GM20000 (cell line): ENCODE data around the gene KDM6B.
"Not testable (repeated sequence)": the region's sequence is repeated elsewhere in the genome, so short reads cannot be mapped to it uniquely, and the experiment has no call there.

Source experiments
- DNase-seq: peaks from one replicate; pipeline ENCODE4 v3.0.0; 2012; ENCODE audit warnings: low spot score
- CTCF ChIP-seq: IDR thresholded peaks from 2 replicates; pipeline ENCODE4 v1.5.1; 2012; ENCODE audit warnings: mild to moderate bottlenecking, control low read depth; ENCODE audit errors: extremely low read depth, missing control alignments

KDM6B gene

DNA sequence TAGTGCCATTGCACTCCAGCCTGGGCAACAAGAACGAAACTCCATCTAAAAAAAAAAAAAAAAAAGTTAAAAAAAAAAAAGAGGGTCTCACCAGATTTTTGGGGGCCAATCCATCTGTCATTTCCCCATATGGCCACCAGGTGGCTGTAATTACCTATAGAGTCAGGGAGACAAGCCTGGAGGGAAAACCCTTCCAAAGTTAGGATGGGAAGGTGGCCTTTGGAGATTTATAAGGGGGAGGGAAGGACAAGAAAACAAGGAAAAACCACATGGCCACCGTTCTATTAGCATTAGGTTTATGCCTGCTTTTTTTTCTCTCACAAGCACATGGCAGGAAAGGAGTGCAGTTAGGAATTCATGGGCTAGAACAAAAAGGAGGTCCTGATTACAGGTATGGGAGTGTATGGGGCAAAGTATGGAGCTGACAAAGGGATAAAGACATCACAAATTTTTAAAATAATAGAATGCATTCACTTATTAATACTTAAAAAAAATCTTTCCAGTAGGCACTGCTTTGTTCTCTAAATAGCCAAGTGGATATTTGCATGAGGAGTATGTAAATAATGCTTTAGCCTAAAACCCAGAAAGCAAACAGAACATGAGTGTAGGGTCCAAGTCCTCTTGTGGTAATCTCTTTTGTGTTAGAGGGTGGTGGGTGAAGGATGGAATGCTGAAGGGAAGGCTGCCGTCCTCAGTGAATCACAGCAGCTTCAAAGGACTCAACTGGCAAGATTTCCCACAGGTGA lies 28.8 kb downstream of the KDM6B start:
- TF ChIP-seq CTCF: peak; percentile 68
- no peak for DNase-seq

DNA sequence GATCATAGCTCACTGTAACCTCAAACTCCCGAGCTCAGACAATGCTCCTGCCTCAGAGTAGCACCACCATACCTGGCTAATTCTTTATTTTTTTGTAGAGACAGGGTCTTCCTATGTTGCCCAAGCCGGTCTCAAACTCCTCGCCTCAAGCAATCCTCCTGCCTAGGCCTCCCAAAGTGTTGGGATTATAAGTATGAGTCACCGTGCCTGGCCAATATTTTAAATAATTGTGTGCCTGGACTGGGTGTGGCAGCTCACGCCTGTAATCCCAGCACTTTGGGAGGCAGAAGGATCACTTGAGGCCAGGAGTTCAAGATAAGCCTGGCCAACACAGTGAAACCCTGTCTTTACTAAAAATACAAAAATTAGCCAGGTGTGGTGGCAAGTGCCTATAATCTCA lies 30.4 kb downstream of the KDM6B start:
- not testable (repeated sequence) for DNase-seq

- TF ChIP-seq CTCF: no peak
- DNase-seq: no peak
Measured at GRCh38 chr17:7864995-7865650, 31.1 kb downstream of the KDM6B start.

DNA sequence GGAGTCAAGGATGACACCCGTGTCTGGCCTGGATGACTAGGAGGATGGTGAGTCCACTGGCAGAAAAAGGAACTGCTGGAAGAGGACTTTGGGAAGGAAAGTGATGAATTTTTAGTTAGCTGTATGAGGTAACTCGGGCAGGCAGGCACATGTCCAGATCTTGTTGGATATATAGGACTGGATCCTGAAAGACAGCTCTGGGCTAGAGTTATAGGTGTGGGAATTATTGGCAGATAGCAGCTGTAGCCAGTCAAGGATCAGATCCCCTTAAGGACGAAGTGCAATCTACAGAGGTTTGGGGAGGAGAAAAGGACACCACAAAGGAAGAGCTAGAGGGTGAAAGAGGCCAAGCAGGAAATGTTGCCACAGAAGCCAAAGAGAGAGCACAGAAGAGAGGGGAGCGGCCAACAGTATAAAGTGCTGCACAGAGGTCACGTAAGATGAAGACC lies 33.9 kb downstream of the KDM6B start:
- no peak for DNase-seq
- no peak for TF ChIP-seq CTCF

- TF ChIP-seq CTCF: no peak
- DNase-seq: no peak
Measured at GRCh38 chr17:7873051-7873450, 39.0 kb downstream of the KDM6B start.

DNA sequence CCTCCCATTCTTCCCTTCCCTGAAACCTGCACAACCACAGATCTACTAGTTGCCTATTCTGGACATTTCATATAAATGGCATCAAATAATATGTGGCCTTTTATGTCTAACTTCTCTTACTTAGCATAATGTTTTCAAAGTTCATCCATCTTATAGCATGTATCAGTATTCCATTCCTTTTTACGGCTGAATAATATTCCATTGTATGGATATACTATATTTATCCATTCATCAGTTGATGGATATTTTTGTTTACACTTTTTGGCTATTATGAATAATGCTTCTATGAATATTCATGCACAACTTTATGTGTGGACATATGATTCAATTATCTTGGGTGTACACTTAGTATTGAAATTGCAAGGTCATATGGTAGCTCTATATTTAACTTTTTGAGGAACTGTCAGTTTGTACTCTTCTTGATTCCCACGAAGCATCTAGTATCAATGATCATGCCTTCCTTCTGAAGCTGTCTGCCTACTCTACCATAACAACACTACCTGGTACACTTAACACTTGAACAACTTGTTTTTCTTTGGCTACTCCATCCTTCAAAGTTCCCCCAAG lies 41.9 kb downstream of the KDM6B start:
- no peak for TF ChIP-seq CTCF
- no peak for DNase-seq

- TF ChIP-seq CTCF: no peak
- no peak for DNase-seq
Measured at GRCh38 chr17:7878234-7878633, 44.2 kb downstream of the KDM6B start.
